GM19193 (cell line): ENCODE data around the gene SIGMAR1.

Experiments used
- POLR2A ChIP-seq: IDR thresholded peaks from 4 replicates; pipeline ENCODE4 v1.6.1; 2011; ENCODE audit not compliant: insufficient read depth, insufficient read length; ENCODE audit errors: extremely low read depth

The SIGMAR1 gene

DNA sequence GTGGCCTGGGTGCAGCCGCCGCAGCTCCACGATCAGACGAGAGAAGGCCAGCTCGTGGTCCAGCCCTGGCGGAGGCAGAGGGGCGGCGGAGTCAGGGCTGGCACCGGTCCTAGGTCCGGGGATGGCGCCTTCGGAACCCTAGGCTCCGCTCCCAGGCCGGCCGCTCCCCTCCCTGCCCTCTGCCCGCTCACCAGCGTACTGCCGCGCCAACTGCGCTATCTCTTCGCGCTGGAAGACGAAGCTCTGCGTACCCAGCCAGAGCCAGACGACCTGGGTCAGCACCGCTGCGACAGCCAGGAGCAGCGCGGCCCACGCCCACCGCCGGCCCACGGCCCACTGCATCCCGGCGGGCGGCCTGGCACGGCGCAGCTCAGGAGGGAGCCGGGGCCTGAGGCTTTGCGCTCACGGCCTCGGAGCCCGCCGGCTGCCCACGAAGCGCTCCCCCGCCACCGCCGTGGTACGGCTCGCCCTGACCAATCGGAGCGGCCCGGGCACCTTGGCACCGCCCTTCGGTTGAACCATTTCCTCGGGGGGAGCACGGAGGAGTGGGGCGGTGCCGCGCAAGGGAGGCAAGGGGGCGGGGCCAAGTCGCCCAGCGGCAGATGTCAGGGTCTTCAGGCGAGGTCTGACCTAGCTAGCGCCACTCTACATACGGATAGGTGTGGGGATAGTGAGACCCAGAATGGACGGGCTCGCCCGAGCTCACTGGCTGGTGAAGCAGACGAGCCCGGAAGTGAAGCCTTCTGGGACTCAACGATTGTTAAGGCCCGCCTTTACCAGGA, at the start of gene SIGMAR1:
Gene SIGMAR1 (minus strand): TSS at position 432 of the 782 bp plus-strand sequence. CDS start 90 bp downstream, at position 342.
- peak; percentile 79 for TF ChIP-seq POLR2A

DNA sequence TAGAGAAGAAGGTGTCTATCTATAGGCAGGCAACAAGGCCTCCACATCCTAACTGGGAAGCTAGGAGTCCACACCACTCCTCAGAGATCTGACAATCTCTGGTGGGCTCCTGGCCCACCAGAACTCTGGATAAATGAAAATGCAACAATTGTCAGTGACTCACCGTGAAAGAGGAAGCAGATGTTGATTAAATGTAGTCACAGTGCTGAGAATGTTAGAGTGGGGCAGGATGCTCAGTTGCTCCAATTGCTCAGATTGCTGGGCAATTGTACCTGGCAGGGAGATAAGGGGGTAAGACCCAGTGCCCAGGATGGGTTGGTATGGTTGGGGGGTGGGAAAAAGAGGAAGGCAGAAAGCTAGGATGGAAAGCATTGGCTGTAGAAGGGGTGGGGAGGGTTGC, 49.1 kb upstream of the SIGMAR1 start:
- no peak for TF ChIP-seq POLR2A

DNA sequence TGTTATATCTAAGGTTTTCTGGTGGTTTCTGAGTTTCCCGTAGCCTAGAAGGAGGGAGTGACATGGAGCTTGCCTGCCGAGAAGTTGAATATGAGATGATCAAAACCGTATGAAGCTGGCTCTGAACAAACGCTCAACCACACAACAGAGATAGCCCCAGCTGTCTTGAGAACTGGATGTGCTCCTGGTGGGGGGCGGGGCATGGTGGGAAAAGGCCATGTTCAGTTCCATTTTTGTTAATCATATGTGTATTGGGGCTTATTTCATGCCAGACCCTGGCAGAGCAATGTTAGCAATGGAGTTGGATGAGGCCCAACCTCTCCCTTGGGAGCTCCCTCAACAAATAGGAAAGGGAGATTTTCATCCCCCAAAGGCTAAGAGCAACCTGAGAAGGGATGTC, 48.6 kb upstream of the SIGMAR1 start:
- no peak for TF ChIP-seq POLR2A

DNA sequence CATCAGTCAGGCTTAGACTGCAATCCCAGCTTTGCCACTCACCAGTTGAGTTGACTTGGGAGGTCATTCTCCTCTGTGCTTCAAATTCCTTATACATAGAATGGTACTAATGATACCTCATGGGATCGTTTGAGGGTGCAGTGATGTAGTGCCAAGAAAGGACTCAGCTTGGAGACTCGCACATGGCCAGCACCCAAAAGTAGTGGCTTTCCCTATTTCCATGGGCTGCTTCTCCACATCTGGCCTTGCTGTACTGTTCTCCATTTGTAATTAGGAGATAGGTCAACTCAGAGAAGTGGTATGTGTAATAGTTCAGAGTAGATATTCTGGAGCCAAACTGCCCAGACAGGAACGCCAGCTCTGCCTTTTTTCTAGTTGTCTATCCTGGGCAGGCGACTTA, 48.0 kb upstream of the SIGMAR1 start:
- TF ChIP-seq POLR2A, result no peak

DNA sequence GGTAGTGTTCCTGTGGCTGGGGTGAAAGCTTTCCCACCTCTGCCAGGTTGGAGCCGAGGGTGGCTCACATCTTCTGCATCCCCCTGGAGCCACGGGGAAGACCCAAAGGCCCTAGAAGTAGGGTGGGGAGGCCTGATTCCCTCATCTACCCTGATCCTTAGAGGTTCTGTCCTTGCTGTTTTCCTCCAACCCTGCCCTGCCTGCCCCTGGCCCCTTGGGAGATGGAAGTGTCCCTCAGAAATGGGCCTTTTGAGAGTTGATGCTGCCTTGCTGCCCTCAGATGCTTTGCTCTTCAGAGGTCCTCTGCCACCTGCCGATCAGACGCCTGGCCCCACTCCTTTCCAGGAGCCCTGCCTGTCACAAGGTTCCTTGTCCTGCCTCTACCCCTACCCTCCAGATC, 47.2 kb upstream of the SIGMAR1 start:
- TF ChIP-seq POLR2A, result no peak

DNA sequence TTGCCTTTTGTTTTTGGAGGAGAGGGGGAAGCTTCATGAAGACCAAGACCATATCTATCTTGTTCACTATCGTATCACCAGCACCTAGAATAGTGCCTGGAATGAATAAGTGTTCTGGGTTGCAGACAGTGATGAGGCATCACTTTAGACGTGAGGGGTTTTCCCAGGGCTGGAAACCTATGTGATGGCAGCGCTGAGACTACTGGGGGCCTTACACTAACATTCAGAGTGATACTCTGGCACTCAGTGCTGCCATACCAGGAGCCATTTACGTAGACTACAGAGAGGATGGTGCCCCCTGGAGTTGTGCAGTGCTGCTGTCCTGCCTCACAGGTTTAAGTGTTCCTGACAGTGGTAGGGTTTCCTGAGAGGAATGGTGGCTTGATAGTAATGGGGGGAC, 46.6 kb upstream of the SIGMAR1 start:
- no peak for TF ChIP-seq POLR2A

DNA sequence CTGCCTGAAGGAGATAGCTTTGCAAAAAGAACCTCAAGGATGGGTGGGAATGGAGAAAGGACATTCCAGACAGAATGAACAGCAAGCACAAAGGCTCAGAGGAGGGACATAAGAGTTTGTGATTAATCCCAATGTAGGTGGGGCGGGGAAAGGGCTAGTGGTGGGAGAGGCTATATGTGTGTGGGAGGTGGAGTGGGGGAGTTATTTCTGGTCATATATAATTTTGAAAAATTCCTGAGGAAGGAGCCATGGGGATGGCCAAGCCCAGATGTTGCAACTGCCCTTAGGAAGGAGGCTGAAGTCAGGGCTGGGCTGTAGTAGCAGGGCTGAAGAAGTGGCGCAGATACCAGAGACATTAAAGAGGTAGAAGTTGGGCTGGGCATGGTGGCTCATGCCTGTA, 38.3 kb upstream of the SIGMAR1 start:
- no peak for TF ChIP-seq POLR2A

DNA sequence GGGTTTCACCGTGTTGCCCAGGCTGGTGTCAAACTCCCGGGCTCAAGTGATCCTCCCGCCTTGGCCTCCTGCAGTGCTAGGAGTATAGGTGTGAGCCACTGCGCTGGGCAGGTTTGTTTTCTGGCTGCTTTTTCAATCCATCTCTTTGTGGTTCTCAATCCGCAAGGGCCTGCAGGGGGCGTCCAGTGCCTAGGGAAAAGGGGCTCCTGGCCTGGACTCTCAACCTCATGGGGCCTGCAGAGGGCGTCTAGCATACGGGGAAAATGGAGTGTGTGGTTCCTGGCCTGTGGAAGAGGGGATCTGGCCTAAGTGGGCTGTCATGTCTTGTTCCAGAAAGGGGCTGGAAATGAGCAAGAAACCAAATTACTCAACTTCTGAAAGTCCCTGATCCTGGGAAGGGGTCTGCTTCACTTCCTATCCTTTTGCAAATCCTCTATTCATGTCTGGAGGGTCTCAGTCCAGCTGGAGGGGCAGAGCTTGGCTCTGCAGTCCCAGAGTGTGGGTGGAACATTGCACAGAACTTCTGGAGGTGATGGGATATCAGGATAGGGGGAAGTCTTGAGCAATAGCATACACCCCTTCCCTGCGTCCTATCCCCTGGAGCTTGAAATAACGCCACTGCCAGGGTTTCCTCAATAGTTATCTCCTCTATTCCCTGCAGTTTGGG, 37.6 kb upstream of the SIGMAR1 start:
- TF ChIP-seq POLR2A, result no peak

DNA sequence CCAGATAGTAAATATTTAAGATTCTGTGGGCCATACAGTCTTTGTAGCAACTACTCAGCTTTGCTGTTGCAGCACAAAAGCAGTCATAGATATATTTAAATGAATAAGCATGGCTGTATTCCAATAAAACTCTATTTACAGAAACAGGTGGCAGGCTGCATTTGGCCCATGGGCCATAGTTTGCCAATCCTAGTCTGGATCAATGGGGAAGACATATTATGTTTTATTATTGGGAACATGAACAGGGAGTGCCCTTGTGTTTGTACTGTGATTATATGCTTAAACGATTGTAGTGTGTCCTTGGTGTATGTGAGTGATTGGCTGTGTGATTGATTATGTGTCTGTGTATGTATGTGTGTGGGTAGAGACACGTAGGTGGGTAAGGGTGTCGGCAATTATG, 36.9 kb upstream of the SIGMAR1 start:
- no peak for TF ChIP-seq POLR2A

DNA sequence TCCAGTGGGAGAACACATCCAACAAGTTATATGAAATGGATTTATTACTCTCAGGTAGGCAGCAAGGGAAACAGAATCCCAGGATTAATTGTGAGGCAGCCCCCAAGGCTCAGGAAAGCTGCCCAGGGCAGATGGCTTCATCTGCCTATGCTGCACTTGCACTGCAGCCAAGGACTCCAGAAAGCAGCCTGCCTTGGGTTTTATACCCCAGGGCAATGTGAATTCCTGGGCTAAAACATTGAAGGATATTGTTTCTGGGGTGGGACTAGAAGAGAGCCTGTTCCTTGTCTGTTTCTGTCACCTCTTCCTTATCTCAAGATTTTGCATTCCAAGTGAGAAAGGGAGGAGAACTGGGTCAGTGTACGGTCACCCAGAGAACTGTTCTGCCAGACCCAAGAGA, 33.7 kb upstream of the SIGMAR1 start:
- TF ChIP-seq POLR2A, result no peak

DNA sequence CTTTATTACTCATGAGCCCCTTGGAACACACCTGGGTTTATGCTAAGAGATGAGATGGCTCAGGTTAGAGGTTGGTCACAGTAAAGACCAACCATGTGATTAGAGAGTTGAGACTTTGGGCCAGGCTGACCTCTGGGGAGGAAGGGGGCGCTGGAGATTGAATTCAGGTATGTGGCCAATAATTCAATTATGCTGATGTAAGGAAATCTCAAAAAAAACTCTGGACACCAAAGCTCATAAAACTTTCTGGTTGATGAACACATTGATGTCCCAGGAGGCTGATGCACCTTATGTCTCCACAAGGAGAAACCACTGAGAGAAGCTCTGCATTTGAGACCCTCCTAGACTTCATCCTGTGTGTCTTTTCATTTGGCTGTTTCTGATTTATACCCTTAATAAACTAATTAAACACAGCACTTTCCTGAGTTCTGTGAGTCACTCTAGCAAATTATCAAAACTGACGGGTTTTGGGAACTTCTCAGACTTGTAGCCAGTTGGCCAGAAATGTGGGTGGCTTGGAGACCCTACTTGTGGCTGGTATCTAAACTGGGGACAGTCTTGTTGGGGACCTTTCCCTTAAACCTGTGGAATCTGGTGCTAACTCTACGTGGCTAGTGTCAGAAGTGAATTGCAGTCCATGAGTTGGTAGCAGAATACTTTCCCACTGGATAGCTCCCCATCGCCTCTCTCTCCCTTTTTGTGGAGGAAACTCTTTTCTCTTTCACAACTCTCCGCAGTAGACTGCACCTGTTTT, 32.4 kb upstream of the SIGMAR1 start:
- TF ChIP-seq POLR2A, result no peak

DNA sequence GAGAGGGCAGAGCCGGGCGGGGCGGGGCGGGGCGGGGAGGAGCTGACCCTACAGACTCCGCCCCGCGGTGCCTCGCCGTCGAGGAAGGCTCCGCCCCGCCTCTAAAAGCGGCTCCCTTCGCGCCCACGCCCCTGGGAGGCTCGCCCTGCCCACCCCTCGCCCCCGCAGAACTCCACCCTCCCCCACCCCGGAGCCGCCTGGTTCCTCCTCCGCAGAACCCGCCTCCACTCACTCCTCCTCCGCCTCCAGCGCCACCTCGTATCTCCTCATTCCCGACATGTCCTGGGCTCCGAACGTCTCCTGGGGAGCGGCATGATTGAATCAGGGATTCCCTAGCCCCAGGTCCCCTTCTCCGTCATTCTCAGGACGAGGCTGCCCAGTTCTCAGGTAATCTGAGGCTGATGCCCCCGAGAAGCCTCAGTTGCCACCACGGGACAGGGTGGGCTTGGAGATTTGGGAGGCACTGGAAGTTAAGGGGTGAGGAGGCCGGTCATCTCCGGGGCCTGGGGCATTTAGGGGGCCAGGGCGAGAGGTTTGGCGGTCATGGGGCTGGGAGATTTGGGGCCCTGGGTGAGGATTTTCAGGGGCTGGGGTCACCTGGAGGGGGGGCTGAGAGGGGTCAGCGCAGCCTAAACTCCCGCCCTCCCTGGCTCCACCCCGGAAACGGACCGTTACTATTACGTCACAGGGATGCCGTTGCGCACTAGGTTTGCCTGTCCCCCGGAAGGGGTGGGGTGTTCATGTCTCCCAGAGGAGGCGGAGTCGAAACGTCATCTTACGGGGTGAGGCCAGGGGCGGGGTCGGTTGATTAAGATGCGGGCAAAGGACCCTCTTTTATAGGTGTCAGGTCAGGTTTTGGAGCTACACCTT, 28.0 kb upstream of the SIGMAR1 start:
- TF ChIP-seq POLR2A, result peak; percentile 13

DNA sequence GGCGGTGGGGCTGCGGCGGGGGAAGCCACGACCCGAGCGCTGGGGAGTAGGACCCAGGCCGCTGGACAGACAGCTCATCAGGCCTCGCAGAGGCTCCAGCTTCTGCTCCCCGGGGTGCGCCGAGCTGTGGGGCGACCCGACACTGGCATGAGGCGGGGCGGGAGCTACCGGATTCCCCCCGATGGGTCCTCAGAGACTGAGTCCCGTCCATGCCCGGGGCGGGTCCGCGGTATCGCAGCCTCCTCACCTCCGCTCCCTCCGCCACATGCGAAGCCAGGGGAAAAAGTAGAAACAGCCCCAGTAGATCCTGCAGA, 27.4 kb upstream of the SIGMAR1 start:
- no peak for TF ChIP-seq POLR2A

DNA sequence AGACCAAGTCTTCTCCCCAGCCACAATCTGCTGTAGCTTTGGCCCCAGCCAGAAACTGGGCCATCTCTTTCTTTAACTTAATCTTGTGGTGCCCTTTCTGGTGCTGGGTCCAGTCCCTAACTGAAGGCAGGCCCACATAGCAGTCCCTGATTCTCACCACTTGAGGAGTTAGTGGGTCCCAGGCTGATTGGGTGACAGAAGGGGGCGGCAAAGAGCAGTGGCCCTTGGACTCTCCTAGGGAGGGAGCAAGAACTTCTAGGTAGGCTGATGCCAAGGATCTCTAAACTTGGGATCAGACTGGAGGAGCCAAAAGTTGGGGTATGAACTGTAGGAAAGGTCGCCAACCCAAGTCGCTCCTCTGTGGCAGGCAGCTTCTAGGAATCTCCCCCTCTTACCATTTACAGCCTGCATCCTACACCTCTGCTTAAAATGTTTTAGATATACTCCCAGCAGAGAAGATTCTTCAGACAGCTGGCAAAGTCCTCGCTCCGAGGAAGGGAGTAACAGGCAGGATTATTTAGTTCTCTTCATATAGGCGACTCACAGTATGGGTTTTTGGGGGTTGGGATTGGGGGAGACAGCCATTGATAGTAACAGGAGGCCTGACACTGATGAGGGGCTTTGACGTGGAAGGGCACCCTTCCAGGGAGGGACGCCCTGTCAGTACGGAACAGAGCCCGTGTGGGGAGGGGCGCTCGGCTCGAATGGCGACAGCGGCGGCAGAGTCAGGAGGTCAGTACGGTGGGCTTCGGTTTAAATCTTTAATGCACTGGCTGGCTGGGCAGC, 26.9 kb upstream of the SIGMAR1 start:
- no peak for TF ChIP-seq POLR2A
